Endothelial cell of umbilical vein (primary cell): ENCODE results near the gene GOLGA6A. TPM values are rescaled to one million over a fixed set of nuclear protein-coding genes. Genes with fewer than 3 reads are reported as not detected.

Source experiments
- BruUV-seq: library from RNA; stranded (reverse); fragments of 400-500 nt; replicated peaks from 2 replicates; lab custom pipeline; 2021; lab: Mats Ljungman, UMichigan
- CTCF ChIA-PET: fragments of 300-600, 350-600 bp; sonication (Branson Sonifier 250); formaldehyde crosslinking; loops from one replicate; lab custom pipeline; 2021; ENCODE audit warnings: antibody characterized with exemption, inconsistent platforms; lab: Charles Lee
- POLR2A ChIA-PET: fragments of 300-600, 350-600 bp; sonication (Branson Sonifier 250); formaldehyde crosslinking; loops from one replicate; lab custom pipeline; 2021; ENCODE audit warnings: antibody characterized with exemption, inconsistent platforms; lab: Charles Lee
- DNase-seq: peaks from one replicate; pipeline ENCODE4 v3.0.0-alpha.2; 2011; ENCODE audit warnings: low read depth, low spot score
- FAIRE-seq: peaks from 2 replicates; lab custom pipeline; 2011; peaks lifted over from hg19 to GRCh38; lab: Jason Lieb, UNC
- H2AFZ ChIP-seq: 2 replicates; pipeline ENCODE4 v1.6.0; 2012; ENCODE audit warnings: low read depth, low read length, control low read depth, inconsistent platforms
- H3K27ac ChIP-seq: 2 replicates; pipeline ENCODE4 v1.5.1; 2011; ENCODE audit warnings: low read depth, mild to moderate bottlenecking, control low read depth, low read length, moderate library complexity; ENCODE audit not compliant: insufficient read depth
- H3K27me3 ChIP-seq, 2 experiments: 2 replicates each; pipeline versions ENCODE4 v1.6.0 to v1.6.1; 2011; ENCODE audit warnings: low read length in 2 of 2, mixed read lengths in 1 of 2; ENCODE audit not compliant: control insufficient read depth in 2 of 2, insufficient read depth in 2 of 2
- H3K36me3 ChIP-seq, 2 experiments: 2 replicates in 1 of 2; 3 replicates in 1 of 2; pipeline ENCODE4 v1.5.1; 2011; ENCODE audit warnings: low read length in 2 of 2, mild to moderate bottlenecking in 1 of 2, moderate library complexity in 1 of 2; ENCODE audit not compliant: control insufficient read depth in 2 of 2, insufficient read depth in 2 of 2; ENCODE audit errors: extremely low read depth in 1 of 2
- H3K4me1 ChIP-seq: 3 replicates; pipeline ENCODE4 v1.5.1; 2011; ENCODE audit warnings: mild to moderate bottlenecking, low read length; ENCODE audit not compliant: control insufficient read depth, insufficient read depth; ENCODE audit errors: extremely low read depth
- H3K4me2 ChIP-seq: 2 replicates; pipeline ENCODE4 v1.6.1; 2011; ENCODE audit warnings: low read length, control low read depth, mixed read lengths; ENCODE audit not compliant: insufficient read depth
- H3K4me3 ChIP-seq, 3 experiments: fragments of 200-600 bp in 1 of 3; sonication (generic), shearing (Covaris generic) in 1 of 3; replicated peaks in 1 of 3; 2 replicates each; pipeline ENCODE4 v1.5.1; 2011 to 2016; ENCODE audit warnings: control low read depth in 3 of 3, low read length in 3 of 3, mild to moderate bottlenecking in 2 of 3, inconsistent platforms in 1 of 3, low read depth in 1 of 3, moderate library complexity in 1 of 3; ENCODE audit not compliant: insufficient read depth in 1 of 3
- H3K79me2 ChIP-seq: 2 replicates; pipeline ENCODE4 v1.6.0; 2012; ENCODE audit warnings: low read length, inconsistent platforms; ENCODE audit not compliant: control insufficient read depth, insufficient read depth
- H3K9ac ChIP-seq: replicated peaks from 2 replicates; pipeline ENCODE3; 2011; ENCODE audit warnings: low read length, control low read depth; ENCODE audit not compliant: insufficient read depth; ENCODE audit errors: extremely low read depth
- H3K9me1 ChIP-seq: replicated peaks from 3 replicates; pipeline ENCODE4 v1.6.0; 2011; ENCODE audit warnings: mild to moderate bottlenecking, low read length; ENCODE audit not compliant: control insufficient read depth, insufficient read depth; ENCODE audit errors: extremely low read depth
- H3K9me3 ChIP-seq: replicated peaks from 2 replicates; pipeline ENCODE4 v1.5.1; 2012; ENCODE audit warnings: low read length, inconsistent platforms; ENCODE audit not compliant: control insufficient read depth, insufficient read depth
- H4K20me1 ChIP-seq: replicated peaks from 2 replicates; pipeline ENCODE3; 2011; ENCODE audit warnings: mild to moderate bottlenecking, low read length; ENCODE audit not compliant: control insufficient read depth, insufficient read depth; ENCODE audit errors: extremely low read depth
- CTCF ChIP-seq, 2 donors: IDR thresholded peaks; 1 replicate in 1 of 2; 2 replicates in 1 of 2; pipeline ENCODE4 v1.5.1; 2011; ENCODE audit warnings: low read length in 2 of 2, mild to moderate bottlenecking in 2 of 2, moderate library complexity in 2 of 2, control low read depth in 1 of 2, inconsistent platforms in 1 of 2, low read depth in 1 of 2; ENCODE audit not compliant: insufficient read depth in 1 of 2; ENCODE audit errors: extremely low read depth in 1 of 2
- MAX ChIP-seq: IDR thresholded peaks from 2 replicates; pipeline ENCODE4 v1.6.1; 2011; ENCODE audit not compliant: insufficient read depth, insufficient read length
- MYC ChIP-seq: IDR thresholded peaks from one replicate; pipeline ENCODE4 v1.6.1; 2011; ENCODE audit warnings: mild to moderate bottlenecking, low read depth, low read length
- POLR2AphosphoS5 ChIP-seq: IDR thresholded peaks from 2 replicates; pipeline ENCODE4 v1.6.1; 2012; ENCODE audit warnings: low read depth, mild to moderate bottlenecking, control low read depth, low read length, moderate library complexity; ENCODE audit not compliant: insufficient read depth
- dilution Hi-C: fragments of 300-500 bp; cut with MboI; formaldehyde crosslinking; loops from one replicate; pipeline ENCODE4 v1.15.0; 2019; ENCODE audit warnings: low sequenced_read_pairs; ENCODE audit not compliant: extremely low pct_ligation_motif_present
- intact Hi-C: fragments of 100-400 bp; cut with micrococcal nuclease; formaldehyde crosslinking; loops from one replicate; pipeline ENCODE4 v1.10.0; 2022
- polyA plus RNA-seq, 4 experiments: library from polyadenylated mRNA; depleted of rRNA in 3 of 4; stranded (reverse) in 3 of 4; unstranded in 1 of 4; fragments of >200 nt; gene quantifications; 2 replicates each; pipeline versions ENCODE4 v1.2.1 to v1.2.3, GENCODE V29; 2011 to 2012; ENCODE audit warnings: missing spikeins in 1 of 4
- total RNA-seq: library from RNA; stranded (reverse); gene quantifications from 2 replicates; pipeline ENCODE4 v1.2.3, GENCODE V29; 2021

GOLGA6A gene
- total and polyA plus RNA-seq, 2 donors (not counting 3 experiments of a cell fraction or from before 2014, with no cell fraction given): not detected

- FAIRE-seq (peak; percentile 43), DNase-seq (peak; percentile 41)
- Histone ChIP-seq H3K9me1 (no peaks in the 10 kb centered on the region), H3K27me3 (peaks cover 3 to 12% of the 10 kb centered on the region in 2 experiments), H4K20me1 (no peaks in the 10 kb centered on the region), H3K9ac (no peak overlapping the region), H3K4me2 (no peak overlapping the region), H3K4me1 (no peaks in the 10 kb centered on the region), H3K79me2 (no peaks in the 10 kb centered on the region), H3K36me3 (no peaks in the 10 kb centered on the region), H3K27ac (no peak overlapping the region), H3K9me3 (no peaks in the 10 kb centered on the region), H3K4me3 (no peak overlapping the region), H2AFZ (no peak overlapping the region)
- ChIA-PET POLR2A (no interaction called here), CTCF (interaction anchor here (0.6 to 6.4 kb wide), 10 partner anchors 9 to 267 kb away, joined by 3 to 58 read pairs (median 8); no protein-coding TSS in a partner anchor)
- dilution Hi-C loops: no loop called here
- peak; percentile 19 to 77 for TF ChIP-seq CTCF (IDR thresholded peaks at IDR 0.05; ENCODE audit: extremely low read depth in 1 of 2, insufficient read depth in 1 of 2, low read depth in 1 of 2, low read length in 2 of 2)
- TF ChIP-seq POLR2AphosphoS5: no peak
- no peak for TF ChIP-seq MAX
- TF ChIP-seq MYC: no peak
- intact Hi-C loops: loop anchor here (1.0 to 5.0 kb wide), 2 partner anchors 253 to 268 kb away; no protein-coding TSS in a partner anchor
- no TSS peak for BruUV-seq
Observed at GRCh38 chr15:74053941-74054529, 28.3 kb downstream of the GOLGA6A start.
